ENCODE results near the gene HAUS8.
"Not testable (repeated sequence)": the region's sequence is repeated elsewhere in the genome, so short reads cannot be mapped to it uniquely, and the experiment has no call there.

The HAUS8 gene

DNA sequence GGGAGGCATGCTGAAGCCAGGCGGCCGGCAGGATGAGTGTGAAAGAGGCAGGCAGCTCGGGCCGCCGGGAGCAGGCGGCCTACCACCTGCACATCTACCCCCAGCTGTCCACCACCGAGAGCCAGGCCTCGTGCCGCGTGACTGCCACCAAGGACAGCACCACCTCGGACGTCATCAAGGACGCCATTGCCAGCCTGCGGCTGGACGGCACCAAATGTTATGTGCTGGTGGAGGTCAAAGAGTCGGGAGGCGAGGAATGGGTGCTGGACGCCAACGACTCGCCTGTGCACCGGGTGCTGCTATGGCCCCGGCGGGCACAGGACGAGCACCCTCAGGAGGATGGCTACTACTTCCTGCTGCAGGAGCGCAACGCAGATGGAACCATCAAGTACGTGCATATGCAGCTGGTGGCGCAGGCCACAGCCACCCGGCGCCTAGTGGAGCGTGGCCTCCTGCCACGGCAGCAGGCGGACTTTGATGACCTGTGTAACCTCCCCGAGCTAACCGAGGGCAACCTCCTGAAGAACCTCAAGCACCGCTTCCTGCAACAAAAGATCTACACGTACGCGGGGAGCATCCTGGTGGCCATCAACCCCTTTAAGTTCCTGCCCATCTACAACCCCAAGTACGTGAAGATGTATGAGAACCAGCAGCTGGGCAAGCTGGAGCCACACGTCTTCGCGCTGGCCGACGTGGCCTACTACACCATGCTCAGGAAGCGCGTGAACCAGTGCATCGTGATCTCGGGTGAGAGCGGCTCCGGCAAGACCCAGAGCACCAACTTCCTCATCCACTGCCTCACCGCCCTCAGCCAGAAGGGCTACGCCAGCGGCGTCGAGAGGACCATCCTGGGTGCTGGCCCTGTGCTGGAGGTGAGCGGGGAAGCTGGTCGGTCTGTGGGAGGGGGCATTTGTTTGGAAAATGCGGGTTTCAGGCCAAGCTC lies 26.7 kb upstream of the HAUS8 start:
- TF ChIP-seq, protein P1, sequence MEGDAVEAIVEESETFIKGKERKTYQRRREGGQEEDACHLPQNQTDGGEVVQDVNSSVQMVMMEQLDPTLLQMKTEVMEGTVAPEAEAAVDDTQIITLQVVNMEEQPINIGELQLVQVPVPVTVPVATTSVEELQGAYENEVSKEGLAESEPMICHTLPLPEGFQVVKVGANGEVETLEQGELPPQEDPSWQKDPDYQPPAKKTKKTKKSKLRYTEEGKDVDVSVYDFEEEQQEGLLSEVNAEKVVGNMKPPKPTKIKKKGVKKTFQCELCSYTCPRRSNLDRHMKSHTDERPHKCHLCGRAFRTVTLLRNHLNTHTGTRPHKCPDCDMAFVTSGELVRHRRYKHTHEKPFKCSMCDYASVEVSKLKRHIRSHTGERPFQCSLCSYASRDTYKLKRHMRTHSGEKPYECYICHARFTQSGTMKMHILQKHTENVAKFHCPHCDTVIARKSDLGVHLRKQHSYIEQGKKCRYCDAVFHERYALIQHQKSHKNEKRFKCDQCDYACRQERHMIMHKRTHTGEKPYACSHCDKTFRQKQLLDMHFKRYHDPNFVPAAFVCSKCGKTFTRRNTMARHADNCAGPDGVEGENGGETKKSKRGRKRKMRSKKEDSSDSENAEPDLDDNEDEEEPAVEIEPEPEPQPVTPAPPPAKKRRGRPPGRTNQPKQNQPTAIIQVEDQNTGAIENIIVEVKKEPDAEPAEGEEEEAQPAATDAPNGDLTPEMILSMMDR (IDR thresholded peaks at IDR 0.05), result no peak
- TF ChIP-seq ZFX (IDR thresholded peaks at IDR 0.05; ENCODE audit: borderline replicate concordance), result no peak
- H3K27ac ChIP-seq, result no peak overlapping the region

DNA sequence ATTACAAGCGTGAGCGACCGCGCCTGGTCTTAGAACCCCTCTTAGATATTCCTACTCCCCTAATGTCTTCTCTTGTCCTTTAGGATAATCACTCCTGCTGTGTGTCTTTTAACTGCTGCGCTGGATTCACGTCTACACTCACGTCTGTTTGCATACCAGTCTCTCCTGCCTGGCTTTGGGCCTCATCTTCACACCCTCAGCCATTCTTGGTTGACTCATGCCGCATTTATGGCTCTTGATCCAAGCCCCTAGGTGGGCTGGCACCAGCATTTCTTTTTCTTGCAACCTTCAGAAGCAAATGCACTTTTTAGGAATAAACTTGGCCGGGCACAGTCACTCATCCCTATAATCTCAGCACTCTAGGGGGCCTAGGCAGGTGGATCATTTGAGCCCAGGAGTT lies 23.1 kb upstream of the HAUS8 start:
- H3K27ac ChIP-seq, result no peak overlapping the region
- TF ChIP-seq ZFX (IDR thresholded peaks at IDR 0.05; ENCODE audit: borderline replicate concordance), result no peak
- TF ChIP-seq, protein P1 (IDR thresholded peaks at IDR 0.05), result no peak

DNA sequence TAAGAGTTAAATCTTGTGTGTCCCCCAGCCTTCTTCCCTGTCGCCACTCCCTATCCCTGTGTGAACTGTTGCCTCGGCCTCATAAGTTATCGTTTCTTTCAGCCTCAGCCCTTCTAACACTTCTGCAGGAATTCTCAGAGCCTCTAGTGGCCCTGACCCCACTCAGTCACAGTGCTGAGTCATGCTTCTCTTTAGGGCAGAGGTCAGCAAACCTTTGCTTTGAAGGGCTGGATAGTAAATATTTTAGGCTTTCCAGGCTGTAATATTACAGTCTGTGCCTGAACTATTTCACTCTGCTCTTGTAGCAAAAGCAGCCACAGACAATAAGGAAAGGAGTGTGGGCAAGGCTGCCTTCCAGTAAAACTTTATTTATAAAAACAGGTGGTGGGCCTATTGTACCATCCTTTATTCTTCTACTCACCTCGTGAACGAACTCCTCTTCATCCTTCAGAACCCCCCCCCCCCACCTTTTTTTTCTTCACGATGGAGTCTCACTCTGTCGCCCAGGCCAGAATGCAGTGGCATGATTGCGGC lies 22.4 kb upstream of the HAUS8 start:
- no peak overlapping the region for H3K27ac ChIP-seq
- TF ChIP-seq ZFX (IDR thresholded peaks at IDR 0.05; ENCODE audit: borderline replicate concordance), result no peak
- TF ChIP-seq, protein P1 (IDR thresholded peaks at IDR 0.05), result no peak

DNA sequence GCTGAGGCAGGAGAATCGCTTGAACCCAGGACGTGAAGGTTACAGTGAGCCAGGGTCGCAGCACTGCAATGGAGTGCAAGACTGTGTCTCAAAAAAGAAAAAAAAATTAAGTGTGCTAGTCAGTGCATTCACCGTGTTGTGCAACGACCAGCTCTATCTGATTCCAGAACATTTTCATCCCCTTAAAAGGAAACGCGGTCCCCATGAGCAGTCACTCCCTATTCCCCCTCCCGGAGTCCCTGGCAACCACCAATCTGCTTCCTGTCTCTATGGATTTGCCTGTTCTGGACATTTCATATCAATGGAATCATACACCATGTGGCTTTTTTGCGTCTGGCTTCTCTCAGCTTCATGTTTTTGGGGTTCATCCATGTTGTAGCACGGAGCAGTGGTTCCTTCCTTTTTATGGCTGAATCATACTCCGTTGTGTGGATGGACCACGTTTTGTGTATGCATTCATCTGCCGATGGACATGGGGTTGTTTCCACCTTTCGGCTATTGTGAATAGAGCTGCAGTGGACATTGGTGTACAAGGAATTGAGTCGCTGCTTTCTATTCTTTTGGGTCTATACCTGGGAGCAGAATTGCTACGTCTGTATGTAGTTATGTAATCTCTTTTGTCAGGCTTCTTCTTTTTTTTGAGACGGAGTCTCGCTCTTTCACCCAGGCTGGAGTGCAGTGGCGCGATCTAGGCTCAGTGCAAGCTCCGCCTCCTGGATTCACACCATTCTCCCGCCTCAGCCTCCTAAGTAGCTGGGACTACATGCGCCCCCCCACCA lies 20.1 kb upstream of the HAUS8 start:
- no peak for TF ChIP-seq ZFX (IDR thresholded peaks at IDR 0.05; ENCODE audit: borderline replicate concordance)
- TF ChIP-seq, protein P1 (IDR thresholded peaks at IDR 0.05), result no peak
- H3K27ac ChIP-seq, result no peak overlapping the region

DNA sequence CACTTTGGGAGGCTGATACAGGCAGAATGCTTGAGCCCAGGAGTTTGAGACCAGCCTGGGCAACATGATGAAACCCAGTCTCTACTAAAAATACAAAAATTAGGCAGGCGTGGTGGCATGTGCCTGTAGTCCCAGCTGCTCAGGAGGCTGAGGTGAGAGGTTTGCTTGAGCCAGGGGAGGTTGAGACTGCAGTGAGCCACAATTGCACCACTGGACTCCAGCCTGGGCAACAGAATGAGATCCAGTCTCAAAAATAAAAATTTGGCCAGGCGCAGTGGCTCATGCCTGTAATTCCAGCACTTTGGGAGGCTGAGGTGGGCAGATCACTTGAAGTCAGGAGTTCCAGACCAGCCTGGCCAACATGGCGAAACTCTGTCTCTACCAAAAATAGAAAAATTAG lies 19.4 kb upstream of the HAUS8 start:
- not testable (repeated sequence) for H3K27ac ChIP-seq

DNA sequence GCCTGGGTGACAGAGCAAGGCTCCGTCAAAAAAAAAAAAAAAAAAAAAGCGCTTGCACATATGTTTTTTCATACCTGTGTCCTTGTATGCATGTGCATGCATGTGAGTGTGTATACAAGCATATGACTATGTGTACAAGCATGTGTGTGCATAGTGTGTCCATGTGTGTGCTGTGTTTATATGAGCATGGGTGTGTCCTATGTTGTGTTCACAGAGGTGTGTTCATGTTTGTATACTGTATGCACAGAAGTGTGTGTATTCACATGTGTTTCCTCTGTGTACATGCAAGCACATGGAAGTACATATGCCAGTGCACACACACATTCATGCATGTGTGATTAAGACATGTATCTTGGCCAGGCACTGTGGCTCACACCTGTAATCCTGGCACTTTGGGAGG lies 17.4 kb upstream of the HAUS8 start:
- H3K27ac ChIP-seq, result no peak overlapping the region
- TF ChIP-seq ZFX (IDR thresholded peaks at IDR 0.05; ENCODE audit: borderline replicate concordance), result no peak
- TF ChIP-seq, protein P1 (IDR thresholded peaks at IDR 0.05), result no peak

DNA sequence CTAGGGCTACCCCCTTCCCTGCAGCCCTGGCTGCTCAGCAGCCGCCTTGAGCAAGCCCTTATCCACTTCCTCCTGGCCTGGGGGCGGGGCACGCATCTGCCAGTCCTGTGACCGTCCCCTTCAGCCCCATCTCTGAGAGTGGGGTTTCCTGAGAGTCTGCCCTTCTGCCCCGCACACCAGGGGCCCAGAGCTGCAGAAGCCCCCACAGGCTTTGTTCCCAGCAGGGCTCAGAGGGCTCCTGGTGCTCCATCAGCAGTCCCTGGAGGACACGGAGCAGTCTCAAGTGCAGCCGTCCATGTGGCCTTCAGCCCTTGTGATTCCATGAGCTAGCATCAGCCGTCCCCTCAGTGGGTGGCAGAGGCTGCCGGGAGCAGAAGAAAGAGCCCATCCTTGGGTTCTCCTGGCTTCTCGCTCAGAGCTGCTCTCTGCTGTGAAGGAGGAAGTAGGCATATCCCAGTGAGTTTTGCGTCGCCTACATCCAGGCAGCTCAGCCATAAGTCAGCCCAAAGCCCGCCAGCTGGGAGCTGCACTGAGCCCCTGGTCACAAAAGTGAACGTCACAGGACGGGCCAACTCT lies 16.6 kb upstream of the HAUS8 start:
- no peak overlapping the region for H3K27ac ChIP-seq
- TF ChIP-seq, protein P1 (IDR thresholded peaks at IDR 0.05), result no peak

All from 22Rv1 (cell line).